Measurements from ENCODE around the gene NAA38.
A peak's percentile ranks its signal among the peaks of the same experiment; 100 is the strongest.

Gene NAA38

GRCh38 chr17:7856811-7857712 lies at the start of gene NAA38:
Gene NAA38 (minus strand): TSS chr17:7857559. CDS start chr17:7857463, 96 bp downstream.
- peak; percentile 96 for DNase-seq (ENCODE audit: low spot score)

- DNase-seq (ENCODE audit: low spot score), result no peak
Measured at GRCh38 chr17:7903154-7904103, 46.1 kb upstream of the NAA38 start.

GRCh38 chr17:7897773-7898172 lies 40.4 kb upstream of the NAA38 start:
- no peak for DNase-seq (ENCODE audit: low spot score)

GRCh38 chr17:7897090-7897489 lies 39.7 kb upstream of the NAA38 start:
- no peak for DNase-seq (ENCODE audit: low spot score)

GRCh38 chr17:7894866-7895265 lies 37.5 kb upstream of the NAA38 start:
- DNase-seq (ENCODE audit: low spot score), result no peak

- DNase-seq (ENCODE audit: low spot score), result no peak
Measured at GRCh38 chr17:7894226-7894625, 36.9 kb upstream of the NAA38 start.

GRCh38 chr17:7893187-7893880 lies 36.0 kb upstream of the NAA38 start:
- DNase-seq (ENCODE audit: low spot score), result no peak

GRCh38 chr17:7889166-7889955 lies 32.0 kb upstream of the NAA38 start:
- DNase-seq (ENCODE audit: low spot score), result no peak

- DNase-seq (ENCODE audit: low spot score), result no peak
Measured at GRCh38 chr17:7888184-7888920, 31.0 kb upstream of the NAA38 start, which contains the start of gene CHD3. Gene CHD3 (plus strand): TSS chr17:7888789. CDS start chr17:7889001, 212 bp downstream.

GRCh38 chr17:7887482-7888183 lies 30.3 kb upstream of the NAA38 start:
- DNase-seq (ENCODE audit: low spot score), result peak; percentile 87

- no peak for DNase-seq (ENCODE audit: low spot score)
Measured at GRCh38 chr17:7887038-7887481, 29.7 kb upstream of the NAA38 start.

GRCh38 chr17:7886227-7887037 lies 29.1 kb upstream of the NAA38 start:
- DNase-seq (ENCODE audit: low spot score), result peak; percentile 52

- DNase-seq (ENCODE audit: low spot score), result peak; percentile 38
Measured at GRCh38 chr17:7885367-7886226, 28.2 kb upstream of the NAA38 start.

GRCh38 chr17:7884581-7885366 lies 27.4 kb upstream of the NAA38 start:
- peak; percentile 11 for DNase-seq (ENCODE audit: low spot score)

- DNase-seq (ENCODE audit: low spot score), result peak; percentile 24
Measured at GRCh38 chr17:7883781-7884386, 26.5 kb upstream of the NAA38 start.

GRCh38 chr17:7882629-7883028 lies 25.3 kb upstream of the NAA38 start:
- no peak for DNase-seq (ENCODE audit: low spot score)

- DNase-seq (ENCODE audit: low spot score), result no peak
Measured at GRCh38 chr17:7882068-7882467, 24.7 kb upstream of the NAA38 start.

All from NAMALWA (cell line).